Vagina (tissue), 2 donors: Measurements from ENCODE around the gene CD40. TPM values are rescaled to one million over a fixed set of nuclear protein-coding genes. Genes with fewer than 3 reads are reported as not detected.

Experiments
- DNase-seq, 2 donors: peaks; one replicate each; pipeline ENCODE4 v3.0.0-alpha.2; 2017; ENCODE audit errors: extremely low spot score in 2 of 2
- H3K27ac ChIP-seq: fragments of 200-600 bp; sonication (generic); one replicate; pipeline ENCODE4 v1.5.1; 2019
- H3K27me3 ChIP-seq: fragments of 200-600 bp; sonication (generic); one replicate; pipeline ENCODE4 v1.5.1; 2019
- H3K36me3 ChIP-seq, 2 donors: fragments of 200-600 bp; sonication (generic); one replicate each; pipeline ENCODE4 v1.5.1; 2017 to 2019
- H3K4me1 ChIP-seq: fragments of 200-600 bp; sonication (generic); one replicate; pipeline ENCODE4 v1.5.1; 2019
- H3K4me3 ChIP-seq, 2 donors: fragments of 200-600 bp; sonication (generic); 1 replicate in 1 of 2; 2 replicates in 1 of 2; pipeline ENCODE4 v1.5.1; 2016 to 2019
- H3K9me3 ChIP-seq: fragments of 200-600 bp; sonication (generic); one replicate; pipeline ENCODE4 v1.5.1; 2019
- POLR2A ChIP-seq, 2 donors: fragments of 450-650 bp; IDR thresholded peaks; one replicate each; pipeline ENCODE4 v1.6.1; 2017; ENCODE audit warnings: antibody characterized with exemption in 2 of 2, mild to moderate bottlenecking in 2 of 2, moderate library complexity in 2 of 2
- POLR2AphosphoS5 ChIP-seq, 2 donors: sonication (generic); formaldehyde crosslinking; IDR thresholded peaks; one replicate each; pipeline ENCODE4 v1.9.0; 2017; ENCODE audit warnings: antibody characterized with exemption in 2 of 2, mild to moderate bottlenecking in 2 of 2, low read depth in 1 of 2; ENCODE audit not compliant: insufficient read depth in 1 of 2
- intact Hi-C: fragments of 100-400 bp; cut with DNase I; formaldehyde crosslinking; loops from one replicate; pipeline ENCODE4 v1.15.1; 2023
- total RNA-seq: library from RNA; depleted of rRNA; stranded (reverse); fragments of >200 nt; gene quantifications from one replicate; pipeline ENCODE4 v1.2.3, GENCODE V29; 2016
- TF ChIP-seq, protein P1 (sequence below), 3 experiments: fragments of 450-650 bp in 2 of 3; fragments of 200-600 bp in 1 of 3; sonication (generic) in 1 of 3; IDR thresholded peaks; one replicate each; pipeline ENCODE4 v1.5.1; 2017 to 2019; ENCODE audit warnings: antibody characterized with exemption in 3 of 3, mild to moderate bottlenecking in 2 of 3, moderate library complexity in 2 of 3

Gene CD40
- total RNA-seq, 1 donor from 2014 or later = 24.6 TPM

DNA sequence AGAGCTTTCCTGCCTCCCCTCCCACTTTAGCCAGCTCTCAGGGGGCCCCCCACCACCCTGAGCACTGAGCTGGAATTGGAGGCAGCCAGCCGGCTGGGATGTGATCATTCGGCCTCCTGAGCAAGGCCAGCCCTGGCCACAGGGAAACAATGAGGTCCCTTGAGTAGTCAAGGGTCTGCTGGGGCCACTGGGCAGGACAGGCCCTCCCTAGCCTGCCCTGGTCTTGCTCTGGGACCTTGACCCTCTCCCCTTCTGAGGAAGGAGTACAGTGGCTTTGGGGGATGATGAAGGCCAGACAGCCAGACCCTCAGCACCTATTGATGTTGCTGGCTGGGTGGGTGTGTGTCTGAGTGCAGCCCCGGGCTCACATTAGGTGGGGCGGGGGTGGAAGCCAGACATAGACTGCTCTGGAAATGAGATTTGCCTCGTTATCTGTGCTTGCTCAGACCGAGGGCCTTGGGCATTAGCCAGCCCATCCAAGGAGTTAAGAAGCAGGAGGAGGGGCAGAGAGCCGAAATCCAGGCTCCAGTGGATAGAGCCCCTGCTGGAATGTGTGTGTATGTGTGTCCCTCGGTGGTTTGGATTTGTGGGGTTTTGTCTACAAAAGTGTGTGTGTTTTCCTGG lies 21.3 kb downstream of the CD40 start:
- intact Hi-C loops = no loop called here
- no peaks in the 10 kb centered on the region for H3K36me3 ChIP-seq
- no peak for DNase-seq
- TF ChIP-seq POLR2A (IDR thresholded peaks at IDR 0.05) = no peak
- no peak for TF ChIP-seq POLR2AphosphoS5 (IDR thresholded peaks at IDR 0.05; ENCODE audit: insufficient read depth in 1 of 2, low read depth in 1 of 2)
- TF ChIP-seq, protein P1, sequence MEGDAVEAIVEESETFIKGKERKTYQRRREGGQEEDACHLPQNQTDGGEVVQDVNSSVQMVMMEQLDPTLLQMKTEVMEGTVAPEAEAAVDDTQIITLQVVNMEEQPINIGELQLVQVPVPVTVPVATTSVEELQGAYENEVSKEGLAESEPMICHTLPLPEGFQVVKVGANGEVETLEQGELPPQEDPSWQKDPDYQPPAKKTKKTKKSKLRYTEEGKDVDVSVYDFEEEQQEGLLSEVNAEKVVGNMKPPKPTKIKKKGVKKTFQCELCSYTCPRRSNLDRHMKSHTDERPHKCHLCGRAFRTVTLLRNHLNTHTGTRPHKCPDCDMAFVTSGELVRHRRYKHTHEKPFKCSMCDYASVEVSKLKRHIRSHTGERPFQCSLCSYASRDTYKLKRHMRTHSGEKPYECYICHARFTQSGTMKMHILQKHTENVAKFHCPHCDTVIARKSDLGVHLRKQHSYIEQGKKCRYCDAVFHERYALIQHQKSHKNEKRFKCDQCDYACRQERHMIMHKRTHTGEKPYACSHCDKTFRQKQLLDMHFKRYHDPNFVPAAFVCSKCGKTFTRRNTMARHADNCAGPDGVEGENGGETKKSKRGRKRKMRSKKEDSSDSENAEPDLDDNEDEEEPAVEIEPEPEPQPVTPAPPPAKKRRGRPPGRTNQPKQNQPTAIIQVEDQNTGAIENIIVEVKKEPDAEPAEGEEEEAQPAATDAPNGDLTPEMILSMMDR (IDR thresholded peaks at IDR 0.05) = no peak
- no peak overlapping the region for H3K27ac ChIP-seq
- no peaks in the 10 kb centered on the region for H3K27me3 ChIP-seq
- no peaks in the 10 kb centered on the region for H3K9me3 ChIP-seq
- no peak overlapping the region for H3K4me3 ChIP-seq
- H3K4me1 ChIP-seq = peaks cover 10% of the 10 kb centered on the region

DNA sequence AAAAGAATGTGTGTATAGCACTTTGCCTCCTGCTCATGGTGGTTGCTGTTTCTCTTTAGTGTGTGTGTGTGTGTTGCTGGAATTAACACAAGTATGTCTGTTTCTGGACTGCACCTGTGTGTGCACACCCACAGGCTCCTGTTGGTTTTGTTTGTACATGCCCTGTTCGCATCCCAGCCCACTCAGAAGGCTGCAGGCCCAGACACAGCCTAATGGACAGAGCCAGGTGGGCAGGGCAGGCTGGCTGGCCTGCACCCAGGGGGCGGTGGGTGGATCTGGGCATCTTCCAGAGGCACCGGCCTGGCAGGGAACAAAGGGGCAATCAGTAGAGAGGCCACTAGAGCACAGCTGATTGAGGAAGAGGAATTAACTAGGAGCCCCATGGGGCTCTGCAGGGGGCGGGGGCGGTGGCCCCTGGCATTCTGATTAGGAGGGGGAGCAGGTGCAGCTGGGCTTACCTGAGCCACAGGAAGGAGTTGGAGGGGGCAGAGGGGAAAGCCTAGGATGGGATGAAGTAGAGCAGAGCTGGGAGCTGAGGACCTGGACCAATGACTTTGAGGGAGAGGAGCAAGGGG lies 21.9 kb downstream of the CD40 start:
- Histone ChIP-seq H3K9me3 (no peaks in the 10 kb centered on the region), H3K27ac (no peak overlapping the region), H3K4me1 (peaks cover 10% of the 10 kb centered on the region), H3K27me3 (no peaks in the 10 kb centered on the region), H3K36me3 (no peaks in the 10 kb centered on the region), H3K4me3 (no peak overlapping the region)
- TF ChIP-seq, protein P1 (IDR thresholded peaks at IDR 0.05) = no peak
- no peak for TF ChIP-seq POLR2A (IDR thresholded peaks at IDR 0.05)
- TF ChIP-seq POLR2AphosphoS5 (IDR thresholded peaks at IDR 0.05; ENCODE audit: insufficient read depth in 1 of 2, low read depth in 1 of 2) = no peak
- no peak for DNase-seq
- intact Hi-C loops = no loop called here

GRCh38 chr20:46142124-46142523 lies 24.0 kb downstream of the CD40 start:
- no peak overlapping the region for H3K4me3 ChIP-seq
- H3K27me3 ChIP-seq = no peaks in the 10 kb centered on the region
- intact Hi-C loops = no loop called here
- TF ChIP-seq POLR2AphosphoS5 (IDR thresholded peaks at IDR 0.05; ENCODE audit: insufficient read depth in 1 of 2, low read depth in 1 of 2) = no peak
- no peak for TF ChIP-seq POLR2A (IDR thresholded peaks at IDR 0.05)
- TF ChIP-seq, protein P1 (IDR thresholded peaks at IDR 0.05) = no peak
- peaks cover 10% of the 10 kb centered on the region for H3K4me1 ChIP-seq
- no peak overlapping the region for H3K27ac ChIP-seq
- H3K9me3 ChIP-seq = no peaks in the 10 kb centered on the region
- DNase-seq = no peak
- H3K36me3 ChIP-seq = no peaks in the 10 kb centered on the region

GRCh38 chr20:46144432-46145025 lies 26.4 kb downstream of the CD40 start:
- no peak for DNase-seq
- no peak overlapping the region for H3K4me3 ChIP-seq
- H3K9me3 ChIP-seq = no peaks in the 10 kb centered on the region
- H3K36me3 ChIP-seq = no peaks in the 10 kb centered on the region
- TF ChIP-seq POLR2AphosphoS5 (IDR thresholded peaks at IDR 0.05; ENCODE audit: insufficient read depth in 1 of 2, low read depth in 1 of 2) = no peak
- TF ChIP-seq POLR2A (IDR thresholded peaks at IDR 0.05) = no peak
- TF ChIP-seq, protein P1 (IDR thresholded peaks at IDR 0.05) = no peak
- no peak overlapping the region for H3K27ac ChIP-seq
- H3K4me1 ChIP-seq = peaks cover 3% of the 10 kb centered on the region
- intact Hi-C loops = no loop called here
- H3K27me3 ChIP-seq = no peaks in the 10 kb centered on the region

- Histone ChIP-seq H3K27ac (no peak overlapping the region), H3K4me3 (no peak overlapping the region), H3K36me3 (no peaks in the 10 kb centered on the region), H3K4me1 (no peaks in the 10 kb centered on the region), H3K27me3 (no peaks in the 10 kb centered on the region), H3K9me3 (no peaks in the 10 kb centered on the region)
- DNase-seq = no peak
- intact Hi-C loops = no loop called here
- no peak for TF ChIP-seq POLR2A (IDR thresholded peaks at IDR 0.05)
- no peak for TF ChIP-seq POLR2AphosphoS5 (IDR thresholded peaks at IDR 0.05; ENCODE audit: insufficient read depth in 1 of 2, low read depth in 1 of 2)
- TF ChIP-seq, protein P1 (IDR thresholded peaks at IDR 0.05) = no peak
Measured at GRCh38 chr20:46145713-46146112, 27.6 kb downstream of the CD40 start.
